Subcutaneous preadipocyte (primary cell): ENCODE results near the gene WNK1. TPM values are rescaled to one million over a fixed set of nuclear protein-coding genes. Genes with fewer than 3 reads are reported as not detected.

Source experiments
- small RNA-seq: library from RNA; depleted of rRNA; stranded (forward); fragments of <200 nt; gene quantifications from one replicate; pipeline ENCODE3, GENCODE V24; 2012
- total RNA-seq: library from RNA; depleted of rRNA; stranded (reverse); fragments of >200 nt; gene quantifications from 2 replicates; pipeline ENCODE4 v1.2.3, GENCODE V29; 2012

Gene WNK1
- total RNA-seq = 94.8 and 137 TPM in 2 replicates

GRCh38 chr12:751999-752694 is at the start of gene WNK1:
Gene WNK1 (plus strand): TSS chr12:752579. CDS start chr12:753566, 987 bp downstream.

GRCh38 chr12:949453-950191 is 197.2 kb downstream of the WNK1 start, which contains the start of gene RAD52:
Gene RAD52 (minus strand): TSS chr12:949694. CDS start chr12:933058, 16,636 bp downstream.

Small RNA genes lying within 50 kb of the gene (small RNA-seq; reads per million reads assigned to genes)
- gene RNU4ATAC16P = 0.41 reads per million, percentile 21 among the genes with 10 or more reads in this experiment

Other genes starting within 250 kb of the WNK1 start
- 2.5 and 5.5 TPM in 2 replicates for gene NINJ2, start 89.1 kb upstream of the WNK1 start, total RNA-seq
- gene RAD52, start 197.1 kb downstream of the WNK1 start, total RNA-seq = 11.8 and 19.2 TPM in 2 replicates
- 26.1 and 46.5 TPM in 2 replicates for gene ERC1, start 238.6 kb downstream of the WNK1 start, total RNA-seq